Glutamatergic neuron (in vitro differentiated cells): ENCODE measurements around the gene MAPK1. TPM values are rescaled to one million over a fixed set of nuclear protein-coding genes. Genes with fewer than 3 reads are reported as not detected.
"Not testable (repeated sequence)": the region's sequence is repeated elsewhere in the genome, so short reads cannot be mapped to it uniquely, and the experiment has no call there.

ENCODE experiments used
- DNase-seq: peaks from one replicate; pipeline ENCODE4 v3.0.0; 2022
- H3K27ac Mint-ChIP-seq: one replicate; pipeline ENCODE4 v1.8.0; 2020; ENCODE audit warnings: mild to moderate bottlenecking, mixed read lengths, inconsistent platforms; ENCODE audit not compliant: unreplicated experiment
- H3K27me3 Mint-ChIP-seq: one replicate; pipeline ENCODE4 v1.8.0; 2020; ENCODE audit warnings: mild to moderate bottlenecking, moderate library complexity, mixed read lengths, inconsistent platforms; ENCODE audit not compliant: unreplicated experiment
- H3K36me3 Mint-ChIP-seq: one replicate; pipeline ENCODE4 v1.8.0; 2020; ENCODE audit warnings: mild to moderate bottlenecking, mixed read lengths, inconsistent platforms; ENCODE audit not compliant: unreplicated experiment
- H3K4me1 Mint-ChIP-seq: one replicate; pipeline ENCODE4 v1.8.0; 2020; ENCODE audit warnings: mild to moderate bottlenecking, low read depth, mixed read lengths, inconsistent platforms; ENCODE audit not compliant: unreplicated experiment
- H3K4me3 Mint-ChIP-seq: one replicate; pipeline ENCODE4 v1.8.0; 2020; ENCODE audit warnings: mild to moderate bottlenecking, mixed read lengths, inconsistent platforms; ENCODE audit not compliant: unreplicated experiment
- H3K9me3 Mint-ChIP-seq: one replicate; pipeline ENCODE4 v1.8.0; 2020; ENCODE audit warnings: mild to moderate bottlenecking, moderate library complexity, mixed read lengths, inconsistent platforms; ENCODE audit not compliant: unreplicated experiment
- CTCF ChIP-seq: fragments of 200-600 bp; sonication (generic); IDR thresholded peaks from one replicate; pipeline ENCODE4 v1.5.0; 2021; ENCODE audit not compliant: partially characterized antibody, unreplicated experiment
- total RNA-seq: library from RNA; stranded (reverse); fragmentation: NEBNext Ultra II Directional; extraction: Animal tissue kit (Norgen Biotek cat#: 25700); gene quantifications from one replicate; pipeline ENCODE4 v1.2.1, GENCODE V29; 2021; ENCODE audit not compliant: unreplicated experiment

Gene MAPK1
- total RNA-seq, 1 donor from 2014 or later, result 148 TPM

GRCh38 chr22:21909871-21910270 lies 42.4 kb upstream of the MAPK1 start:
- peaks cover 4% of the 10 kb centered on the region for H3K9me3 Mint-ChIP-seq
- H3K27me3 Mint-ChIP-seq, result peaks cover 5% of the 10 kb centered on the region
- no peaks in the 10 kb centered on the region for H3K36me3 Mint-ChIP-seq
- DNase-seq, result no peak
- H3K4me3 Mint-ChIP-seq, result no peak overlapping the region
- TF ChIP-seq CTCF, result no peak
- no peak overlapping the region for H3K27ac Mint-ChIP-seq
- H3K4me1 Mint-ChIP-seq, result no peaks in the 10 kb centered on the region

GRCh38 chr22:21907638-21908522 lies 40.4 kb upstream of the MAPK1 start:
- DNase-seq, result no peak
- Mint-ChIP-seq H3K9me3 (peaks cover 4% of the 10 kb centered on the region), H3K36me3 (no peaks in the 10 kb centered on the region), H3K4me1 (no peaks in the 10 kb centered on the region), H3K27ac (no peak overlapping the region), H3K27me3 (peaks cover 5% of the 10 kb centered on the region), H3K4me3 (no peak overlapping the region)
- TF ChIP-seq CTCF, result no peak

GRCh38 chr22:21905234-21905633 lies 37.8 kb upstream of the MAPK1 start:
- H3K36me3 Mint-ChIP-seq, H3K4me3 Mint-ChIP-seq, H3K27me3 Mint-ChIP-seq, H3K9me3 Mint-ChIP-seq, DNase-seq, H3K27ac Mint-ChIP-seq, H3K4me1 Mint-ChIP-seq: not testable (repeated sequence)

- no peak overlapping the region for H3K4me3 Mint-ChIP-seq
- no peak for DNase-seq
- H3K27ac Mint-ChIP-seq, result no peak overlapping the region
- TF ChIP-seq CTCF, result no peak
- H3K36me3 Mint-ChIP-seq, result no peaks in the 10 kb centered on the region
- no peaks in the 10 kb centered on the region for H3K4me1 Mint-ChIP-seq
- H3K9me3 Mint-ChIP-seq, result peaks cover 3% of the 10 kb centered on the region
- peaks cover 4% of the 10 kb centered on the region for H3K27me3 Mint-ChIP-seq
These were observed 36.9 kb upstream of the MAPK1 start for GRCh38 chr22:21904250-21904789.

GRCh38 chr22:21903283-21903682 lies 35.8 kb upstream of the MAPK1 start:
- H3K4me3 Mint-ChIP-seq, result no peak overlapping the region
- peaks cover 4% of the 10 kb centered on the region for H3K27me3 Mint-ChIP-seq
- no peaks in the 10 kb centered on the region for H3K36me3 Mint-ChIP-seq
- H3K9me3 Mint-ChIP-seq, result peaks cover 3% of the 10 kb centered on the region
- H3K4me1 Mint-ChIP-seq, result no peaks in the 10 kb centered on the region
- DNase-seq, result no peak
- no peak overlapping the region for H3K27ac Mint-ChIP-seq
- TF ChIP-seq CTCF, result no peak
